ENCODE measurements around the gene C17orf100. TPM values are rescaled to one million over a fixed set of nuclear protein-coding genes. Genes with fewer than 3 reads are reported as not detected.

Gene C17orf100
- total and polyA plus RNA-seq, 10 of the 15 experiments (the other 5 are each of a cell fraction or from before 2014, with no cell fraction given): 0.84 to 4.7 (median 1.8) TPM

DNA sequence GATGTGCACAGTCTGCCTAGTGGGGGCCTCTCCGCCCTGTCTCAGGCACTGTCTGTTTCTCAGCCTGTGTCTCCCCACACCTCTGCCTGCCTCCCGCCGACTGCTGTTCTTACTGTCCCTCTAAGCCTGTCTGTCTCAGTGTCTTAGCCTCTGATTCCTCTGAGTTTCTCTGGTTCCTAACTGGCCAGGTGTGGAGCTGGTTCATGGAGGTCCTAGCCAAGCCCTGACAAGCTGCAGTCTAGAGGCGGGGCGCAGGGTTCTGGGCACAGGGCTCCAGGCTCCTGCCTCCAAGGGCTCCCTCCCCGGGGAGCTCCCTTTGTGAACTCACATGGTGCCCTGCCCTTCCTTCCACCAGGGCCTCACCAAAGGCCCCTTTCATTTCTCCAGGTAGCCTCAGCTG, 19.4 kb downstream of the C17orf100 start:
- POLR2A ChIA-PET: no interaction called here
- TF ChIP-seq RFX5 (IDR thresholded peaks at IDR 0.05; ENCODE audit: low read depth, low read length) (no peak), RBBP5 (conservative IDR thresholded peaks at IDR 0.05) (no peak), FOXK2 (IDR thresholded peaks at IDR 0.05) (no peak), SP1 (IDR thresholded peaks at IDR 0.05; ENCODE audit: low read depth, low read length) (no peak), HDAC6 (IDR thresholded peaks at IDR 0.05; ENCODE audit: unreplicated experiment) (no peak), CEBPB (IDR thresholded peaks at IDR 0.05; ENCODE audit: borderline replicate concordance in 1 of 2, low read depth in 2 of 2, low read length in 2 of 2) (no peak), CHD2 (IDR thresholded peaks at IDR 0.05; ENCODE audit: borderline replicate concordance, low read depth, low read length) (no peak), ATF7 (IDR thresholded peaks at IDR 0.05; ENCODE audit: low read depth) (no peak), RAD21 (IDR thresholded peaks at IDR 0.05; ENCODE audit: insufficient read depth, low read depth, low read length) (no peak), TBL1XR1 (IDR thresholded peaks at IDR 0.05; ENCODE audit: low read depth, low read length) (no peak), NFXL1 (IDR thresholded peaks at IDR 0.05; ENCODE audit: borderline replicate concordance) (no peak)
- TF ChIP-seq, protein P1, sequence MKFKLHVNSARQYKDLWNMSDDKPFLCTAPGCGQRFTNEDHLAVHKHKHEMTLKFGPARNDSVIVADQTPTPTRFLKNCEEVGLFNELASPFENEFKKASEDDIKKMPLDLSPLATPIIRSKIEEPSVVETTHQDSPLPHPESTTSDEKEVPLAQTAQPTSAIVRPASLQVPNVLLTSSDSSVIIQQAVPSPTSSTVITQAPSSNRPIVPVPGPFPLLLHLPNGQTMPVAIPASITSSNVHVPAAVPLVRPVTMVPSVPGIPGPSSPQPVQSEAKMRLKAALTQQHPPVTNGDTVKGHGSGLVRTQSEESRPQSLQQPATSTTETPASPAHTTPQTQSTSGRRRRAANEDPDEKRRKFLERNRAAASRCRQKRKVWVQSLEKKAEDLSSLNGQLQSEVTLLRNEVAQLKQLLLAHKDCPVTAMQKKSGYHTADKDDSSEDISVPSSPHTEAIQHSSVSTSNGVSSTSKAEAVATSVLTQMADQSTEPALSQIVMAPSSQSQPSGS (IDR thresholded peaks at IDR 0.05; ENCODE audit: low read length): no peak
- no peak overlapping the region for H3K4me2 ChIP-seq (ENCODE audit: control insufficient read depth, insufficient read depth)
- intact Hi-C loops (cut with micrococcal nuclease; ENCODE audit: unreplicated experiment): no loop called here
- RAD21 ChIA-PET (ENCODE audit: unreplicated experiment): no interaction called here
- WGBS (ENCODE audit: insufficient coverage, insufficient replicate concordance, low lambda C conversion rate, missing lambda C conversion rate): 87% methylated on average over 6 of the region's 6 CpGs
- H3K79me2 ChIP-seq (ENCODE audit: control insufficient read depth, insufficient read depth, low read length): no peaks in the 10 kb centered on the region
- no peak overlapping the region for H3K27ac ChIP-seq (ENCODE audit: control insufficient read depth, insufficient read depth)
- no peaks in the 10 kb centered on the region for H4K20me1 ChIP-seq (ENCODE audit: control insufficient read depth, insufficient read depth)
- H3K9me3 ChIP-seq (replicated peaks; ENCODE audit: control insufficient read depth, insufficient read depth, low read length): no peaks in the 10 kb centered on the region
- ATAC-seq: no peak
- no peak for FAIRE-seq
- no peak overlapping the region for H3K9ac ChIP-seq (ENCODE audit: control insufficient read depth, insufficient read depth, low read length)
- 0 out of 4 replicates have a peak, but pooled peaks cover 0 to 2% of the 10 kb centered on the region in 2 experiments for H3K27me3 ChIP-seq (replicated peaks in 1 of 2; ENCODE audit: control insufficient read depth in 2 of 2, insufficient read depth in 2 of 2, low read length in 1 of 2)
- no peaks in the 10 kb centered on the region for H3K4me1 ChIP-seq (ENCODE audit: control insufficient read depth, insufficient read depth, low read length)
- H3K4me3 ChIP-seq: no peak overlapping the region
- no peak overlapping the region for H2AFZ ChIP-seq (ENCODE audit: control insufficient read depth, low read depth, low read length)
- BruUV-seq (replicated peaks): no TSS peak
- in situ Hi-C loops (cut with MboI): no loop called here
- no peaks in the 10 kb centered on the region for H3K36me3 ChIP-seq (ENCODE audit: control insufficient read depth in 2 of 2, insufficient read depth in 2 of 2, low read length in 1 of 2)
- DNase-seq (ENCODE audit: low read depth, low spot score): no peak
- CTCF ChIA-PET: interaction anchor here (0.7 to 3.5 kb wide), 5 partner anchors 172 to 351 kb away, joined by 3 to 10 read pairs (median 4); no protein-coding TSS in a partner anchor
- SMC1A ChIA-PET (ENCODE audit: uncharacterized antibody, unreplicated experiment): interaction anchor here (0.8 kb wide), 1 partner anchor 223 kb away, joined by 3 read pairs; no protein-coding TSS in a partner anchor
